Caco-2 (cell line): Measurements from ENCODE around the gene KCNV2. TPM values are rescaled to one million over a fixed set of nuclear protein-coding genes. Genes with fewer than 3 reads are reported as not detected.

Experiments used
- BruUV-seq: library from RNA; stranded (reverse); fragments of 400-500 nt; replicated peaks from 2 replicates; lab custom pipeline; 2021; lab: Mats Ljungman, UMichigan
- CTCF ChIA-PET: fragments of 300-600 bp; sonication (Branson Sonifier 250); formaldehyde crosslinking; loops from one replicate; lab custom pipeline; 2022; ENCODE audit warnings: antibody characterized with exemption; lab: Charles Lee
- POLR2A ChIA-PET: fragments of 300-600 bp; sonication (Branson Sonifier 250); formaldehyde crosslinking; loops from one replicate; lab custom pipeline; 2022; ENCODE audit warnings: antibody characterized with exemption; lab: Charles Lee
- DNase-seq, 2 experiments: peaks; one replicate each; pipeline versions ENCODE4 v3.0.0 to v3.0.0-alpha.2; 2020 to 2022
- H3K27me3 ChIP-seq: replicated peaks from 2 replicates; pipeline ENCODE4 v1.6.0; 2011; ENCODE audit warnings: low read length; ENCODE audit not compliant: control insufficient read depth, insufficient read depth
- H3K36me3 ChIP-seq: 2 replicates; pipeline ENCODE4 v1.5.1; 2011; ENCODE audit warnings: low read length; ENCODE audit not compliant: control insufficient read depth, insufficient read depth
- H3K4me1 ChIP-seq: fragments of 250-450 bp; sonication (Bioruptor Pico); 2 replicates; pipeline ENCODE4 v1.5.1; 2020; ENCODE audit warnings: mild to moderate bottlenecking
- H3K4me3 ChIP-seq: 2 replicates; pipeline ENCODE4 v1.5.1; 2011; ENCODE audit warnings: low read depth, mild to moderate bottlenecking, control low read depth, low read length
- H3K9me3 ChIP-seq: fragments of 250-450 bp; sonication (Bioruptor Pico); 2 replicates; pipeline ENCODE4 v1.5.1; 2020; ENCODE audit warnings: mild to moderate bottlenecking, moderate library complexity
- H3K27ac Mint-ChIP-seq: one replicate; pipeline ENCODE4 v1.8.0; 2022; ENCODE audit warnings: mixed read lengths; ENCODE audit not compliant: unreplicated experiment
- H3K27me3 Mint-ChIP-seq: one replicate; pipeline ENCODE4 v1.8.0; 2022; ENCODE audit warnings: mixed read lengths; ENCODE audit not compliant: insufficient read depth, unreplicated experiment
- H3K36me3 Mint-ChIP-seq: one replicate; pipeline ENCODE4 v1.8.0; 2022; ENCODE audit warnings: mild to moderate bottlenecking, mixed read lengths; ENCODE audit not compliant: insufficient read depth, unreplicated experiment
- H3K4me1 Mint-ChIP-seq: one replicate; pipeline ENCODE4 v1.8.0; 2022; ENCODE audit warnings: low read depth, mixed read lengths; ENCODE audit not compliant: unreplicated experiment
- H3K4me3 Mint-ChIP-seq: one replicate; pipeline ENCODE4 v1.8.0; 2022; ENCODE audit warnings: mild to moderate bottlenecking, moderate library complexity, mixed read lengths; ENCODE audit not compliant: unreplicated experiment
- H3K9me3 Mint-ChIP-seq: one replicate; pipeline ENCODE4 v1.8.0; 2022; ENCODE audit warnings: mixed read lengths; ENCODE audit not compliant: unreplicated experiment
- intact Hi-C: fragments of 100-400 bp; cut with micrococcal nuclease; formaldehyde crosslinking; loops from one replicate; pipeline ENCODE4 v1.10.0; 2022; ENCODE audit not compliant: unreplicated experiment
- total RNA-seq: library from RNA; stranded (reverse); gene quantifications from 2 replicates; pipeline ENCODE4 v1.2.3, GENCODE V29; 2022
- TF ChIP-seq, protein P1 (sequence below), 2 experiments: fragments of 200-600 bp in 1 of 2; IDR thresholded peaks; 1 replicate in 1 of 2; 2 replicates in 1 of 2; pipeline versions ENCODE4 v1.5.1 to v1.8.0; 2011 to 2022; ENCODE audit warnings: antibody characterized with exemption in 1 of 2, control low read depth in 1 of 2, inconsistent platforms in 1 of 2, low read depth in 1 of 2, low read length in 1 of 2, mild to moderate bottlenecking in 1 of 2, moderate library complexity in 1 of 2; ENCODE audit not compliant: insufficient read depth in 1 of 2, severe bottlenecking in 1 of 2, unreplicated experiment in 1 of 2

KCNV2 gene
- total RNA-seq, 1 experiment from 2014 or later = not detected

DNA sequence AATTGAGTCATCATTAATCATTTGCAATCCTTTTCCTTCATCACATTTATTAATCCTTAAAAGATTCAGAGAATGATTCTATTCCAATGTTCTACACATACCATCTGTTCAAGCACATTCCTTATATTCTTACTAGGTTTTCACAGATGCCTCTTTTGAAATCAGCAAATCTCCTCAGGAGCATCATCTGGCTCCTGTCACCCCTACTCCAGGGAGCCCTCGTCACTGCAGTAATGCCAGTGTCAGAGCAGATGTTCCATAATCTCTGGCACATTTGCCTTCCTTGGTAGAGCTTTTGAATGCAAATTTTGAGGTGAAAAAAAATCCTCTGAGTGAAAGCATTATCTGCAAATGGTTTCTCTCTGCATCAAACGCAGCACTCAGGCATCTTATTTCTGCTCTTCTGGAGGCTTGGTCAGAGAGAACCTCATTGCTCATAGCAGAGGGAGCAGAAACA, 7.6 kb upstream of the KCNV2 start:
- ChIA-PET CTCF (no interaction called here), POLR2A (no interaction called here)
- Mint-ChIP-seq H3K36me3 (no peaks in the 10 kb centered on the region), H3K4me3 (no peak overlapping the region), H3K9me3 (peaks cover 9% of the 10 kb centered on the region), H3K27ac (no peak overlapping the region), H3K27me3 (no peaks in the 10 kb centered on the region), H3K4me1 (peaks cover 7% of the 10 kb centered on the region)
- TF ChIP-seq, protein P1, sequence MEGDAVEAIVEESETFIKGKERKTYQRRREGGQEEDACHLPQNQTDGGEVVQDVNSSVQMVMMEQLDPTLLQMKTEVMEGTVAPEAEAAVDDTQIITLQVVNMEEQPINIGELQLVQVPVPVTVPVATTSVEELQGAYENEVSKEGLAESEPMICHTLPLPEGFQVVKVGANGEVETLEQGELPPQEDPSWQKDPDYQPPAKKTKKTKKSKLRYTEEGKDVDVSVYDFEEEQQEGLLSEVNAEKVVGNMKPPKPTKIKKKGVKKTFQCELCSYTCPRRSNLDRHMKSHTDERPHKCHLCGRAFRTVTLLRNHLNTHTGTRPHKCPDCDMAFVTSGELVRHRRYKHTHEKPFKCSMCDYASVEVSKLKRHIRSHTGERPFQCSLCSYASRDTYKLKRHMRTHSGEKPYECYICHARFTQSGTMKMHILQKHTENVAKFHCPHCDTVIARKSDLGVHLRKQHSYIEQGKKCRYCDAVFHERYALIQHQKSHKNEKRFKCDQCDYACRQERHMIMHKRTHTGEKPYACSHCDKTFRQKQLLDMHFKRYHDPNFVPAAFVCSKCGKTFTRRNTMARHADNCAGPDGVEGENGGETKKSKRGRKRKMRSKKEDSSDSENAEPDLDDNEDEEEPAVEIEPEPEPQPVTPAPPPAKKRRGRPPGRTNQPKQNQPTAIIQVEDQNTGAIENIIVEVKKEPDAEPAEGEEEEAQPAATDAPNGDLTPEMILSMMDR (IDR thresholded peaks at IDR 0.05; ENCODE audit: insufficient read depth in 1 of 2, low read depth in 1 of 2, low read length in 1 of 2, severe bottlenecking in 1 of 2, unreplicated experiment in 1 of 2) = no peak
- H3K27me3 ChIP-seq = no peaks in the 10 kb centered on the region
- H3K9me3 ChIP-seq = peaks cover 2% of the 10 kb centered on the region; the same call in 1 of the 2 replicates
- H3K36me3 ChIP-seq = no peaks in the 10 kb centered on the region
- intact Hi-C loops = no loop called here
- H3K4me1 ChIP-seq = peaks cover 6% of the 10 kb centered on the region; the same call in 1 of the 2 replicates
- no TSS peak for BruUV-seq
- no peak for DNase-seq
- no peak overlapping the region for H3K4me3 ChIP-seq

DNA sequence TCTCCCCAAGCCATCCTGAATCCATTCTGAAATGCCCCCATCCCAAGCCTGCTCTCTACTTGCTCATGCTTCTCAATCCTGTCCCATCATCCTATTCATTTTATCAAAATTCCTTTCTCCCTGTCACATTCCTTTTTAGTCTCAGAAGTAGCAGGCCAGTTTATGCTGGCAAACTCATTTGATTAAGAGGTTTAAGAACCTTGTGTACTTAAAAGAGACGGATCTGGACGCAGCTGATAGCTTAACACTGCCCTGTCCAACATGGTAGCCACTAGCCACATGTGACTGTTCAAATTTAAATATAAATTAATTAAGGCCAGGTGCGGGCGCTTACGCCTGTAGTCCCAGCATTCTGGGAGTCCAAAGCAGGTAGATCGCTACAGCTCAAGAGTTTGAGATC, 5.6 kb upstream of the KCNV2 start:
- H3K36me3 Mint-ChIP-seq = no peaks in the 10 kb centered on the region
- peaks cover 6% of the 10 kb centered on the region; the same call in 1 of the 2 replicates for H3K4me1 ChIP-seq
- H3K27ac Mint-ChIP-seq = no peak overlapping the region
- no peak overlapping the region for H3K4me3 ChIP-seq
- no TSS peak for BruUV-seq
- no peak for DNase-seq
- intact Hi-C loops = no loop called here
- no peak overlapping the region for H3K4me3 Mint-ChIP-seq
- TF ChIP-seq, protein P1 (IDR thresholded peaks at IDR 0.05; ENCODE audit: insufficient read depth in 1 of 2, low read depth in 1 of 2, low read length in 1 of 2, severe bottlenecking in 1 of 2, unreplicated experiment in 1 of 2) = no peak
- H3K9me3 ChIP-seq = peaks cover 2% of the 10 kb centered on the region; the same call in 1 of the 2 replicates
- no peaks in the 10 kb centered on the region for H3K27me3 Mint-ChIP-seq
- H3K36me3 ChIP-seq = no peaks in the 10 kb centered on the region
- POLR2A ChIA-PET = no interaction called here
- H3K4me1 Mint-ChIP-seq = peaks cover 7% of the 10 kb centered on the region
- peaks cover 9% of the 10 kb centered on the region for H3K9me3 Mint-ChIP-seq
- CTCF ChIA-PET = no interaction called here
- H3K27me3 ChIP-seq = no peaks in the 10 kb centered on the region

DNA sequence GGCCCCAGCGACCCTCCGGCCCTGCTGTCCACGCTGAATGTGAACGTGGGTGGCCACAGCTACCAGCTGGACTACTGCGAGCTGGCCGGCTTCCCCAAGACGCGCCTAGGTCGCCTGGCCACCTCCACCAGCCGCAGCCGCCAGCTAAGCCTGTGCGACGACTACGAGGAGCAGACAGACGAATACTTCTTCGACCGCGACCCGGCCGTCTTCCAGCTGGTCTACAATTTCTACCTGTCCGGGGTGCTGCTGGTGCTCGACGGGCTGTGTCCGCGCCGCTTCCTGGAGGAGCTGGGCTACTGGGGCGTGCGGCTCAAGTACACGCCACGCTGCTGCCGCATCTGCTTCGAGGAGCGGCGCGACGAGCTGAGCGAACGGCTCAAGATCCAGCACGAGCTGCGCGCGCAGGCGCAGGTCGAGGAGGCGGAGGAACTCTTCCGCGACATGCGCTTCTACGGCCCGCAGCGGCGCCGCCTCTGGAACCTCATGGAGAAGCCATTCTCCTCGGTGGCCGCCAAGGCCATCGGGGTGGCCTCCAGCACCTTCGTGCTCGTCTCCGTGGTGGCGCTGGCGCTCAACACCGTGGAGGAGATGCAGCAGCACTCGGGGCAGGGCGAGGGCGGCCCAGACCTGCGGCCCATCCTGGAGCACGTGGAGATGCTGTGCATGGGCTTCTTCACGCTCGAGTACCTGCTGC, 839 bp downstream of the KCNV2 start:
- TF ChIP-seq, protein P1 (IDR thresholded peaks at IDR 0.05; ENCODE audit: insufficient read depth in 1 of 2, low read depth in 1 of 2, low read length in 1 of 2, severe bottlenecking in 1 of 2, unreplicated experiment in 1 of 2) = no peak
- intact Hi-C loops = no loop called here
- Mint-ChIP-seq H3K36me3 (no peaks in the 10 kb centered on the region), H3K4me3 (no peak overlapping the region), H3K27me3 (no peaks in the 10 kb centered on the region), H3K27ac (no peak overlapping the region), H3K9me3 (peaks cover 7% of the 10 kb centered on the region), H3K4me1 (no peaks in the 10 kb centered on the region)
- peaks cover 11% of the 10 kb centered on the region; the same call in 1 of the 2 replicates for H3K4me1 ChIP-seq
- ChIA-PET POLR2A (no interaction called here), CTCF (no interaction called here)
- H3K36me3 ChIP-seq = no peaks in the 10 kb centered on the region
- no TSS peak for BruUV-seq
- H3K9me3 ChIP-seq = peaks cover 1% of the 10 kb centered on the region; the same call in 1 of the 2 replicates
- no peaks in the 10 kb centered on the region for H3K27me3 ChIP-seq
- no peak for DNase-seq
- H3K4me3 ChIP-seq = no peak overlapping the region
